Neuronal stem cell (in vitro differentiated cells): Measurements from ENCODE around the gene TUBB6.

Experiments
- DNase-seq: peaks from one replicate; pipeline ENCODE4 v3.0.0-alpha.2; 2013; ENCODE audit warnings: low spot score
- H2AFZ ChIP-seq: one replicate; pipeline ENCODE4 v1.6.1; 2013; ENCODE audit warnings: mild to moderate bottlenecking, low read length, inconsistent platforms
- H2AK5ac ChIP-seq: 2 replicates; pipeline ENCODE4 v1.6.1; 2013; ENCODE audit warnings: low read depth, mild to moderate bottlenecking, inconsistent platforms, low read length, moderate library complexity, mixed read lengths
- H2BK120ac ChIP-seq: 2 replicates; pipeline ENCODE4 v1.6.1; 2013; ENCODE audit warnings: low read depth, mild to moderate bottlenecking, inconsistent platforms, low read length, moderate library complexity, mixed read lengths
- H2BK12ac ChIP-seq: one replicate; pipeline ENCODE4 v1.6.1; 2013; ENCODE audit warnings: low read length, inconsistent platforms
- H2BK15ac ChIP-seq: 2 replicates; pipeline ENCODE4 v1.6.1; 2013; ENCODE audit warnings: mild to moderate bottlenecking, low read length, inconsistent platforms, mixed read lengths
- H2BK5ac ChIP-seq: one replicate; pipeline ENCODE4 v1.6.1; 2013; ENCODE audit warnings: inconsistent platforms, mild to moderate bottlenecking, low read length, moderate library complexity
- H3K14ac ChIP-seq: one replicate; pipeline ENCODE4 v1.6.1; 2013; ENCODE audit warnings: low read length, inconsistent platforms
- H3K18ac ChIP-seq: 2 replicates; pipeline ENCODE4 v1.6.1; 2013; ENCODE audit warnings: low read length, inconsistent platforms
- H3K23ac ChIP-seq: 2 replicates; pipeline ENCODE4 v1.6.1; 2013; ENCODE audit warnings: low read depth, mild to moderate bottlenecking, mixed read lengths, low read length, inconsistent platforms; ENCODE audit not compliant: poor library complexity
- H3K27ac ChIP-seq: replicated peaks from 3 replicates; pipeline ENCODE4 v1.5.1; 2013; ENCODE audit warnings: low read length, inconsistent platforms
- H3K27me3 ChIP-seq, 3 experiments: 2 replicates each; pipeline ENCODE4 v1.6.1; 2013; ENCODE audit warnings: low read length in 3 of 3, mild to moderate bottlenecking in 2 of 3, inconsistent platforms in 1 of 3, low read depth in 1 of 3, mixed read lengths in 1 of 3, moderate library complexity in 1 of 3; ENCODE audit not compliant: control insufficient read depth in 3 of 3, insufficient read depth in 3 of 3
- H3K36me3 ChIP-seq, 2 donors: replicated peaks in 1 of 2; 2 replicates each; pipeline ENCODE4 v1.6.1; 2013; ENCODE audit warnings: low read length in 2 of 2; ENCODE audit not compliant: control insufficient read depth in 2 of 2, insufficient read depth in 2 of 2
- H3K4ac ChIP-seq: 2 replicates; pipeline ENCODE4 v1.6.1; 2013; ENCODE audit warnings: inconsistent platforms, mild to moderate bottlenecking, low read length, moderate library complexity
- H3K4me1 ChIP-seq, 2 donors: 1 replicate in 1 of 2; 2 replicates in 1 of 2; pipeline ENCODE4 v1.6.1; 2013; ENCODE audit warnings: low read length in 2 of 2, low read depth in 1 of 2; ENCODE audit not compliant: control insufficient read depth in 2 of 2, insufficient read depth in 1 of 2
- H3K4me2 ChIP-seq: one replicate; pipeline ENCODE4 v1.6.1; 2013; ENCODE audit warnings: mild to moderate bottlenecking, low read length, inconsistent platforms; ENCODE audit not compliant: insufficient read depth, poor library complexity, severe bottlenecking
- H3K4me3 ChIP-seq, 2 donors: 2 replicates each; pipeline ENCODE4 v1.5.1; 2013; ENCODE audit warnings: low read length in 2 of 2, mild to moderate bottlenecking in 2 of 2, inconsistent platforms in 1 of 2, moderate library complexity in 1 of 2
- H3K79me1 ChIP-seq: one replicate; pipeline ENCODE4 v1.6.1; 2013; ENCODE audit warnings: low read depth, mild to moderate bottlenecking, inconsistent platforms, low read length, moderate library complexity
- H3K9ac ChIP-seq: one replicate; pipeline ENCODE4 v1.6.1; 2013; ENCODE audit warnings: mild to moderate bottlenecking, low read depth, low read length, inconsistent platforms; ENCODE audit not compliant: poor library complexity
- H3K9me3 ChIP-seq, 2 donors: replicated peaks in 1 of 2; 2 replicates each; pipeline versions ENCODE3 to v1.6.1; 2013; ENCODE audit warnings: low read length in 2 of 2, mild to moderate bottlenecking in 2 of 2, inconsistent platforms in 1 of 2, low read depth in 1 of 2, mixed read lengths in 1 of 2, moderate library complexity in 1 of 2; ENCODE audit not compliant: control insufficient read depth in 2 of 2, insufficient read depth in 1 of 2
- H4K8ac ChIP-seq: one replicate; pipeline ENCODE4 v1.6.1; 2013; ENCODE audit warnings: low read depth, mild to moderate bottlenecking, inconsistent platforms, low read length, moderate library complexity
- H4K91ac ChIP-seq: one replicate; pipeline ENCODE4 v1.6.1; 2013; ENCODE audit warnings: low read length, low read depth, mild to moderate bottlenecking, inconsistent platforms; ENCODE audit not compliant: poor library complexity
- WGBS, 2 donors: extraction: QIAGEN DNeasy Blood & Tissue Kit; methylation state at CpG; one replicate each; pipeline ENCODE4 v1.1.7; 2013; ENCODE audit warnings: missing lambda C conversion rate in 2 of 2, mixed read lengths in 1 of 2; ENCODE audit not compliant: insufficient read length in 2 of 2, insufficient replicate concordance in 1 of 2; ENCODE audit errors: extremely low coverage in 2 of 2; 5-methylcytosine and 5-hydroxymethylcytosine counted together

TUBB6 gene

DNA sequence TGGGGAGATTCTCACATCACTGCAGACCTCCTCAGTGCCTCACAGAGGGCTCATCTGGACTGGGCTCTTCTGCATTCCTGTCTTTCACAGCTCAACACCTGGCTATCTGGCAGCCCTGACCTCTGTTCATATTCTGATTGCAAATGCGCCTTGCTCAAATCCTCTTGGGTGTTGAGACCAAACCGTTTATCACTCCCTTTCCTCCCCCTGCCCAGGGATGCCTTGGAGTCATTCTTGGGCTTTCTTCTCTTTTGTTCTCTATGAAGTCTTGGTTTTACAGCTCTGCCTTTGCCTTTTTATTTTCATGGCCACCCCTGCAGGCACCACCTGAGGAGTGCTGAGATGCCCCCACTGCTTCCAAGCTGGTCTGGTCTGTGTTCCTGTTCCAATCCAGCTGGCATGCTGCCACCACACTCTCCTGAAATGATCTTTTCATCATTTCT is 26.3 kb downstream of the TUBB6 start:
- Histone ChIP-seq H2BK15ac (no peak overlapping the region), H3K79me1 (peaks cover 2% of the 10 kb centered on the region), H2BK12ac (no peak overlapping the region), H3K18ac (no peak overlapping the region), H4K91ac (no peak overlapping the region), H3K9me3 (peaks cover 4 to 10% of the 10 kb centered on the region in 2 donors), H3K27me3 (no peaks in the 10 kb centered on the region), H3K4me2 (no peak overlapping the region), H3K4me3 (no peak overlapping the region), H3K27ac (peak overlapping the region; percentile 4), H2AFZ (no peak overlapping the region), H2BK120ac (no peak overlapping the region), H3K4me1 (peaks cover 15 to 20% of the 10 kb centered on the region in 2 donors), H4K8ac (no peak overlapping the region), H3K4ac (no peak overlapping the region), H3K36me3 (peaks cover 11 to 75% of the 10 kb centered on the region in 2 donors), H3K14ac (no peak overlapping the region), H2BK5ac (no peak overlapping the region), H2AK5ac (no peak overlapping the region), H3K9ac (no peak overlapping the region), H3K23ac (no peak overlapping the region)
- DNase-seq, result no peak
- WGBS, 2 donors, result no CpG with 5 or more reads among the region's 2 CpGs

GRCh38 chr18:12334863-12335262 is 26.8 kb downstream of the TUBB6 start:
- Histone ChIP-seq H3K36me3 (peaks cover 11 to 71% of the 10 kb centered on the region in 2 donors), H3K23ac (no peak overlapping the region), H2BK15ac (no peak overlapping the region), H3K27ac (no peak overlapping the region), H2BK12ac (no peak overlapping the region), H2AFZ (no peak overlapping the region), H4K8ac (no peak overlapping the region), H3K14ac (no peak overlapping the region), H4K91ac (no peak overlapping the region), H3K27me3 (no peaks in the 10 kb centered on the region), H3K4me2 (no peak overlapping the region), H3K18ac (no peak overlapping the region), H2BK120ac (no peak overlapping the region), H3K9ac (no peak overlapping the region), H3K9me3 (peaks cover 4 to 10% of the 10 kb centered on the region in 2 donors), H3K4me1 (peaks cover 15 to 20% of the 10 kb centered on the region in 2 donors), H3K4ac (no peak overlapping the region), H3K4me3 (no peak overlapping the region), H2BK5ac (no peak overlapping the region), H2AK5ac (no peak overlapping the region), H3K79me1 (peaks cover 2% of the 10 kb centered on the region)
- no CpG with 5 or more reads among the region's 2 CpGs for WGBS, 2 donors
- no peak for DNase-seq

DNA sequence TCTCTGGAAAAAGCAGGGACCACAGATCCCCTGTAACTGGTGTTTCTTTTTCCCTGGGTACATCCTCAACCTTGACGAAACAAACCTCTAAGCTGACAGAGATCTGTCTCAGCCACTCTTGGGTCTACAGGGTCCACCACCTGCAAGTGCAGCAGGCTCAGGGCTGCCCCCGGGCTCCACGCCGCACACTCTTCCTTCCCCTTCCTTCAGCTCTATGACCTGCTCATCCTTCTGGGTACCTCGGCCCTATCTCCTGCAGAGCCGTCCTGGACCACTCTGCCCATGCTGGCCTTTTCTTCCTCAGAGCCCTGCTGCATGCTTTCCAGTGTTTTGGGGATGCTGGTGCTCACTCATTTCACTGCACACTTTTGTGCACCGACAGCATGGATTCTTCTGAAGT is 27.5 kb downstream of the TUBB6 start:
- Histone ChIP-seq H3K27me3 (no peaks in the 10 kb centered on the region), H3K9me3 (peaks cover 4 to 10% of the 10 kb centered on the region in 2 donors), H3K4me2 (no peak overlapping the region), H3K4me1 (peaks cover 15 to 20% of the 10 kb centered on the region in 2 donors), H2BK120ac (no peak overlapping the region), H2AFZ (no peak overlapping the region), H2BK15ac (no peak overlapping the region), H3K79me1 (peaks cover 2% of the 10 kb centered on the region), H4K8ac (no peak overlapping the region), H3K18ac (peak overlapping the region; percentile 11), H3K23ac (no peak overlapping the region), H3K27ac (peak overlapping the region; percentile 24), H3K9ac (no peak overlapping the region), H2BK12ac (no peak overlapping the region), H4K91ac (no peak overlapping the region), H2BK5ac (peak overlapping the region; percentile 10), H3K36me3 (peaks cover 11 to 77% of the 10 kb centered on the region in 2 donors), H2AK5ac (peak overlapping the region; percentile 44), H3K4ac (no peak overlapping the region), H3K4me3 (no peak overlapping the region), H3K14ac (no peak overlapping the region)
- DNase-seq, result no peak
- WGBS, 2 donors, result no CpG with 5 or more reads among the region's 7 CpGs

GRCh38 chr18:12336171-12336613 is 28.2 kb downstream of the TUBB6 start:
- Histone ChIP-seq H3K9me3 (peaks cover 4 to 10% of the 10 kb centered on the region in 2 donors), H4K91ac (no peak overlapping the region), H3K79me1 (no peaks in the 10 kb centered on the region), H3K4me1 (peaks cover 15 to 20% of the 10 kb centered on the region in 2 donors), H3K27me3 (no peaks in the 10 kb centered on the region), H3K18ac (no peak overlapping the region), H3K4ac (no peak overlapping the region), H3K27ac (no peak overlapping the region), H4K8ac (no peak overlapping the region), H3K36me3 (peaks cover 9 to 76% of the 10 kb centered on the region in 2 donors), H3K4me3 (no peak overlapping the region), H2BK12ac (no peak overlapping the region), H3K4me2 (no peak overlapping the region), H3K14ac (no peak overlapping the region), H3K9ac (no peak overlapping the region), H2AFZ (no peak overlapping the region), H3K23ac (no peak overlapping the region), H2AK5ac (no peak overlapping the region), H2BK5ac (no peak overlapping the region), H2BK120ac (no peak overlapping the region), H2BK15ac (no peak overlapping the region)
- DNase-seq, result no peak
- WGBS, 2 donors, result no CpG with 5 or more reads among the region's 2 CpGs
